HEK293 (cell line): ENCODE data around the gene DUS1L.

Source experiments
- AEBP2 ChIP-seq: fragments of 450-650 bp; formaldehyde crosslinking; IDR thresholded peaks from 2 replicates; pipeline ENCODE4 v1.5.1; 2016; ENCODE audit warnings: missing biosample characterization, missing genetic modification characterization, borderline replicate concordance
- BCL11B ChIP-seq: fragments of 450-650 bp; formaldehyde crosslinking; IDR thresholded peaks from 2 replicates; pipeline ENCODE4 v1.5.1; 2016; ENCODE audit warnings: low read depth, missing biosample characterization, missing genetic modification characterization
- ELK4 ChIP-seq: IDR thresholded peaks from 2 replicates; pipeline ENCODE4 v1.6.1; 2011; ENCODE audit warnings: mild to moderate bottlenecking, low read depth, low read length, borderline replicate concordance
- GFI1B ChIP-seq: fragments of 450-650 bp; formaldehyde crosslinking; IDR thresholded peaks from 2 replicates; pipeline ENCODE4 v1.5.1; 2016; ENCODE audit warnings: missing biosample characterization, missing genetic modification characterization
- GLI2 ChIP-seq: fragments of 450-650 bp; formaldehyde crosslinking; IDR thresholded peaks from 2 replicates; pipeline ENCODE4; 2017; ENCODE audit warnings: missing biosample characterization, missing genetic modification characterization, low read depth, borderline replicate concordance
- HOXA7 ChIP-seq: sonication (generic); formaldehyde crosslinking; IDR thresholded peaks from 2 replicates; pipeline ENCODE4 v1.8.1; 2022; ENCODE audit warnings: missing genetic modification reagents, borderline replicate concordance
- KLF10 ChIP-seq: fragments of 450-650 bp; IDR thresholded peaks from 2 replicates; pipeline ENCODE4 v1.5.1; 2018; ENCODE audit warnings: missing biosample characterization, mild to moderate bottlenecking, missing genetic modification characterization
- MEIS1 ChIP-seq: sonication (generic); formaldehyde crosslinking; IDR thresholded peaks from 2 replicates; pipeline ENCODE4 v1.8.1; 2022; ENCODE audit warnings: missing genetic modification reagents, mild to moderate bottlenecking, borderline replicate concordance
- MZF1 ChIP-seq: fragments of 450-650 bp; formaldehyde crosslinking; IDR thresholded peaks from 2 replicates; pipeline ENCODE4 v1.5.1; 2017; ENCODE audit warnings: missing biosample characterization, missing genetic modification characterization, borderline replicate concordance
- PRDM1 ChIP-seq: fragments of 450-650 bp; formaldehyde crosslinking; IDR thresholded peaks from 2 replicates; pipeline ENCODE4; 2016; ENCODE audit warnings: missing biosample characterization, missing genetic modification characterization
- RBAK ChIP-seq: fragments of 450-650 bp; formaldehyde crosslinking; IDR thresholded peaks from 2 replicates; pipeline ENCODE4 v1.5.1; 2016; ENCODE audit warnings: missing biosample characterization, missing genetic modification characterization
- WT1 ChIP-seq: fragments of 450-650 bp; formaldehyde crosslinking; IDR thresholded peaks from 2 replicates; pipeline ENCODE4 v1.5.1; 2016; ENCODE audit warnings: missing biosample characterization, missing genetic modification characterization
- YY1 ChIP-seq: fragments of 450-650 bp; formaldehyde crosslinking; IDR thresholded peaks from 2 replicates; pipeline ENCODE4 v1.5.1; 2018; ENCODE audit warnings: missing biosample characterization, missing genetic modification characterization
- YY2 ChIP-seq: fragments of 450-650 bp; formaldehyde crosslinking; IDR thresholded peaks from 2 replicates; pipeline ENCODE4 v1.5.1; 2016; ENCODE audit warnings: missing biosample characterization, missing genetic modification characterization
- ZBTB10 ChIP-seq: fragments of 450-650 bp; formaldehyde crosslinking; IDR thresholded peaks from 2 replicates; pipeline ENCODE4 v1.5.1; 2016; ENCODE audit warnings: missing biosample characterization, missing genetic modification characterization
- ZBTB6 ChIP-seq: fragments of 450-650 bp; formaldehyde crosslinking; IDR thresholded peaks from 2 replicates; pipeline ENCODE4 v1.5.1; 2017; ENCODE audit warnings: missing biosample characterization, missing genetic modification characterization
- ZFP69B ChIP-seq: fragments of 450-650 bp; formaldehyde crosslinking; IDR thresholded peaks from 2 replicates; pipeline ENCODE4 v1.5.1; 2016; ENCODE audit warnings: missing biosample characterization, missing genetic modification characterization
- ZNF10 ChIP-seq: fragments of 450-650 bp; formaldehyde crosslinking; IDR thresholded peaks from 2 replicates; pipeline ENCODE4 v1.5.1; 2017; ENCODE audit warnings: missing biosample characterization, missing genetic modification characterization
- ZNF112 ChIP-seq: fragments of 450-650 bp; formaldehyde crosslinking; IDR thresholded peaks from 2 replicates; pipeline ENCODE4 v1.5.0; 2017; ENCODE audit warnings: missing biosample characterization, missing genetic modification characterization
- ZNF133 ChIP-seq: fragments of 450-650 bp; formaldehyde crosslinking; IDR thresholded peaks from 2 replicates; pipeline ENCODE4 v1.5.1; 2016; ENCODE audit warnings: missing biosample characterization, missing genetic modification characterization
- ZNF155 ChIP-seq: fragments of 450-650 bp; formaldehyde crosslinking; IDR thresholded peaks from 2 replicates; pipeline ENCODE4 v1.5.1; 2016; ENCODE audit warnings: missing biosample characterization, missing genetic modification characterization
- ZNF169 ChIP-seq: fragments of 450-650 bp; formaldehyde crosslinking; IDR thresholded peaks from 2 replicates; pipeline ENCODE4 v1.5.1; 2016; ENCODE audit warnings: missing biosample characterization, missing genetic modification characterization
- ZNF184 ChIP-seq: fragments of 450-650 bp; IDR thresholded peaks from 2 replicates; pipeline ENCODE4 v1.5.1; 2018; ENCODE audit warnings: missing biosample characterization, mild to moderate bottlenecking, missing genetic modification characterization
- ZNF335 ChIP-seq: fragments of 450-650 bp; formaldehyde crosslinking; conservative IDR thresholded peaks from 2 replicates; pipeline ENCODE4 v1.5.1; 2016; ENCODE audit warnings: missing biosample characterization, missing genetic modification characterization
- ZNF398 ChIP-seq: fragments of 450-650 bp; formaldehyde crosslinking; IDR thresholded peaks from 2 replicates; pipeline ENCODE4 v1.5.1; 2017; ENCODE audit warnings: missing biosample characterization, missing genetic modification characterization
- ZNF514 ChIP-seq: fragments of 450-650 bp; formaldehyde crosslinking; IDR thresholded peaks from 2 replicates; pipeline ENCODE4 v1.5.1; 2016; ENCODE audit warnings: missing biosample characterization, missing genetic modification characterization
- ZNF639 ChIP-seq: fragments of 450-650 bp; formaldehyde crosslinking; IDR thresholded peaks from 2 replicates; pipeline ENCODE4 v1.5.1; 2016; ENCODE audit warnings: missing biosample characterization, missing genetic modification characterization
- ZNF677 ChIP-seq: fragments of 450-650 bp; IDR thresholded peaks from 2 replicates; pipeline ENCODE4 v1.5.0; 2018; ENCODE audit warnings: missing biosample characterization, mild to moderate bottlenecking, missing genetic modification characterization, moderate library complexity
- ZSCAN23 ChIP-seq: fragments of 450-650 bp; formaldehyde crosslinking; IDR thresholded peaks from 2 replicates; pipeline ENCODE4 v1.5.1; 2016; ENCODE audit warnings: missing biosample characterization, missing genetic modification characterization
- ZXDB ChIP-seq: fragments of 450-650 bp; formaldehyde crosslinking; IDR thresholded peaks from 2 replicates; pipeline ENCODE4 v1.5.1; 2016; ENCODE audit warnings: missing biosample characterization, missing genetic modification characterization

DUS1L gene

GRCh38 chr17:82051776-82052637, 13.6 kb downstream of the DUS1L start, which contains the start of the genes GPS1 and RFNG (continued):
- TF ChIP-seq ZNF155 = no peak
- peak; percentile 39; the same call in 1 of the 2 replicates for TF ChIP-seq ZBTB10
- TF ChIP-seq YY2 = no peak
- no peak for TF ChIP-seq MEIS1 (CRISPR knock-in tag)
- TF ChIP-seq BCL11B (tag by site-specific recombination) = no peak
- no peak for TF ChIP-seq ZNF112 (tag by site-specific recombination)
- no peak for TF ChIP-seq ZNF639 (tag by site-specific recombination)
- TF ChIP-seq AEBP2 (tag by site-specific recombination) = no peak
- TF ChIP-seq ZNF184 (tag by site-specific recombination) = no peak
- TF ChIP-seq ZNF10 (tag by site-specific recombination) = no peak
- TF ChIP-seq KLF10 = peak; percentile 40; the same call in 1 of the 2 replicates
- TF ChIP-seq PRDM1 (tag by site-specific recombination) = no peak
- TF ChIP-seq GLI2 (tag by site-specific recombination) = no peak
- no peak for TF ChIP-seq GFI1B
- TF ChIP-seq ZNF398 (tag by site-specific recombination) = no peak
- TF ChIP-seq YY1 (tag by site-specific recombination) = no peak
- no peak for TF ChIP-seq MZF1
- TF ChIP-seq ZSCAN23 = no peak
- TF ChIP-seq ZXDB (tag by site-specific recombination) = no peak
- peak; percentile 44 for TF ChIP-seq ZNF335 (tag by site-specific recombination)
- TF ChIP-seq HOXA7 (CRISPR knock-in tag) = no peak
- TF ChIP-seq RBAK (tag by site-specific recombination) = no peak
- no peak for TF ChIP-seq ZBTB6 (tag by site-specific recombination)
- no peak for TF ChIP-seq ELK4
- TF ChIP-seq ZNF677 (tag by site-specific recombination) = no peak
- no peak for TF ChIP-seq WT1 (tag by site-specific recombination)
- TF ChIP-seq ZFP69B = peak; percentile 57; the same call in 1 of the 2 replicates
- no peak for TF ChIP-seq ZNF514 (tag by site-specific recombination)
- no peak for TF ChIP-seq ZNF133 (tag by site-specific recombination)
- no peak for TF ChIP-seq ZNF169 (tag by site-specific recombination)
